Rectal smooth muscle tissue (tissue), 1 donor: ENCODE results near the gene SSTR1.

Experiments
- H3K27ac ChIP-seq: one replicate; pipeline ENCODE4 v1.7.0; 2013; ENCODE audit warnings: low read depth, low read length, inconsistent platforms
- H3K27me3 ChIP-seq: one replicate; pipeline ENCODE4 v1.7.0; 2013; ENCODE audit warnings: low read length; ENCODE audit not compliant: control insufficient read depth, insufficient read depth
- H3K36me3 ChIP-seq: one replicate; pipeline ENCODE4 v1.7.0; 2013; ENCODE audit warnings: low read length; ENCODE audit not compliant: control insufficient read depth, insufficient read depth
- H3K4me1 ChIP-seq: one replicate; pipeline ENCODE4 v1.7.0; 2013; ENCODE audit warnings: low read length; ENCODE audit not compliant: control insufficient read depth, insufficient read depth
- H3K4me3 ChIP-seq: one replicate; pipeline ENCODE4 v1.7.0; 2013; ENCODE audit warnings: low read length
- H3K9ac ChIP-seq: one replicate; pipeline ENCODE4 v1.7.0; 2013; ENCODE audit warnings: low read length

SSTR1 gene

DNA sequence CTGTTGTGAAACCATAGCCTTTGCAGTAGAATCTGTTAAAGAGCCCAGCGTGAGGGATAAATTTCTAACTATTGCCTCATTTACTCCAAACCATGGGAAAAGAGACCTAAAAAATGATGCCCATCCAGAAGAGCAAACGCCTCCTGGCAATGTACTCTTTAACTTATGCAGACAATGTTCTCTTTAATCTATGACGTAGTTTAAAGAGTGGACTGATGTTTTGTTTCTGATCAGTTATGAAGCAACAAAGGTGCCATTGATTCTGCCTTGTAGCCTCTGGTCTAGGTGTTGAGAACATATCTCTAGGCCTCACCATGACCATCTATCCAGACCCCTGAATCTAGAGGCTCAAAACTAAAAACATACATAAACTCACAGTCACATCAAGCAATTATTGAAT is 13.4 kb downstream of the SSTR1 start:
- Histone ChIP-seq H3K27ac (no peak overlapping the region), H3K27me3 (no peaks in the 10 kb centered on the region), H3K36me3 (no peaks in the 10 kb centered on the region), H3K9ac (no peak overlapping the region), H3K4me3 (no peak overlapping the region), H3K4me1 (no peaks in the 10 kb centered on the region)

GRCh38 chr14:38224338-38224737 is 16.6 kb downstream of the SSTR1 start:
- Histone ChIP-seq H3K36me3 (no peaks in the 10 kb centered on the region), H3K4me1 (no peaks in the 10 kb centered on the region), H3K27ac (no peak overlapping the region), H3K4me3 (no peak overlapping the region), H3K27me3 (no peaks in the 10 kb centered on the region), H3K9ac (no peak overlapping the region)

GRCh38 chr14:38225946-38226345 is 18.2 kb downstream of the SSTR1 start:
- no peaks in the 10 kb centered on the region for H3K36me3 ChIP-seq
- H3K27ac ChIP-seq: no peak overlapping the region
- H3K27me3 ChIP-seq: no peaks in the 10 kb centered on the region
- H3K4me3 ChIP-seq: no peak overlapping the region
- H3K4me1 ChIP-seq: no peaks in the 10 kb centered on the region
- no peak overlapping the region for H3K9ac ChIP-seq

DNA sequence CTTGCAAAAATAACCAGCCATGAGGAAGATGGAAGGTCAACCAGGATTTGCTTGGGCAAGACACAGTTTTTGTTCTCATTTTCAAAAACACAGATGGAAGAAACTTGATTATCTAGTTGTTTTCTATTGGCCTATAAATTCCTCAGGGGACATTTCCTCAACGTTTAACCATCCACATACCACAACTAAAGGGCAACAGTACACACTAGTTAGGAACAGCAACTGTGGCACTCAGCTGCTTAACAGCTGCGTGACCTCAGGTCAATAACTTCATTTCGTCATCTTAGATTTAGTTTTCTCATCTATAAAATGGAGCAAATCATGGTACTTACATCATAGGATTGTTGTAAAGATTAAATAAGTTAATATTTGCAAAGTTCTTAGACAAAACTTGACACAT is 18.7 kb downstream of the SSTR1 start:
- Histone ChIP-seq H3K4me3 (no peak overlapping the region), H3K27me3 (no peaks in the 10 kb centered on the region), H3K4me1 (no peaks in the 10 kb centered on the region), H3K27ac (no peak overlapping the region), H3K36me3 (no peaks in the 10 kb centered on the region), H3K9ac (no peak overlapping the region)

DNA sequence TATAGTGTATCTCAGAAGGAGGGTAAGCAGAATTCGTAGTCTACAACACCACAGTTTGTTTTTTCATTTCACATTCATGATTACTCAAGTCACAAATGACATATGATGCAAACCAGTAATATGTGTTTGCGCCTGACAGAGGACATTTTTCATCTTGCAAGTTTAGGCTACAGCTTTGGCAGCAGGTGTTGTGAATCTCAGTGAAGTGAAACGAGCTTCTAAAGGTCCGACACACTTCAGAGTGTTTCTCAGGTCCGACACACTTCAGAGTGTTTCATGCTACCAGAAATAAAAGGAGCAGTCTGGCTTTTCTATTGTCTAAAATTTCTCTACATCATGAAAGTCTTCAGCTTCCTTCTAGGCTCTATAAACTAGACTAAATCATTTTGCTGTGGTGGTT is 25.5 kb downstream of the SSTR1 start:
- no peaks in the 10 kb centered on the region for H3K36me3 ChIP-seq
- no peaks in the 10 kb centered on the region for H3K27me3 ChIP-seq
- no peak overlapping the region for H3K9ac ChIP-seq
- no peak overlapping the region for H3K4me3 ChIP-seq
- no peak overlapping the region for H3K27ac ChIP-seq
- no peaks in the 10 kb centered on the region for H3K4me1 ChIP-seq

- Histone ChIP-seq H3K27ac (no peak overlapping the region), H3K36me3 (no peaks in the 10 kb centered on the region), H3K4me1 (no peaks in the 10 kb centered on the region), H3K4me3 (no peak overlapping the region), H3K27me3 (no peaks in the 10 kb centered on the region), H3K9ac (no peak overlapping the region)
Measured at GRCh38 chr14:38238332-38238731, 30.6 kb downstream of the SSTR1 start.

GRCh38 chr14:38238878-38239277 is 31.2 kb downstream of the SSTR1 start:
- no peak overlapping the region for H3K4me3 ChIP-seq
- H3K36me3 ChIP-seq: no peaks in the 10 kb centered on the region
- H3K27me3 ChIP-seq: no peaks in the 10 kb centered on the region

GRCh38 chr14:38243696-38244240 is 36.1 kb downstream of the SSTR1 start:
- Histone ChIP-seq H3K27me3 (no peaks in the 10 kb centered on the region), H3K4me1 (no peaks in the 10 kb centered on the region), H3K36me3 (no peaks in the 10 kb centered on the region), H3K4me3 (no peak overlapping the region), H3K9ac (no peak overlapping the region), H3K27ac (no peak overlapping the region)

More at GRCh38 chr14:38238878-38239277, 31.2 kb downstream of the SSTR1 start:
- Histone ChIP-seq H3K9ac (no peak overlapping the region), H3K4me1 (no peaks in the 10 kb centered on the region), H3K27ac (no peak overlapping the region)

- H3K27ac ChIP-seq: no peak overlapping the region
- H3K27me3 ChIP-seq: no peaks in the 10 kb centered on the region
- H3K9ac ChIP-seq: no peak overlapping the region
- no peak overlapping the region for H3K4me3 ChIP-seq
- no peaks in the 10 kb centered on the region for H3K36me3 ChIP-seq
- no peaks in the 10 kb centered on the region for H3K4me1 ChIP-seq
Measured at GRCh38 chr14:38248321-38249028, 40.8 kb downstream of the SSTR1 start.

DNA sequence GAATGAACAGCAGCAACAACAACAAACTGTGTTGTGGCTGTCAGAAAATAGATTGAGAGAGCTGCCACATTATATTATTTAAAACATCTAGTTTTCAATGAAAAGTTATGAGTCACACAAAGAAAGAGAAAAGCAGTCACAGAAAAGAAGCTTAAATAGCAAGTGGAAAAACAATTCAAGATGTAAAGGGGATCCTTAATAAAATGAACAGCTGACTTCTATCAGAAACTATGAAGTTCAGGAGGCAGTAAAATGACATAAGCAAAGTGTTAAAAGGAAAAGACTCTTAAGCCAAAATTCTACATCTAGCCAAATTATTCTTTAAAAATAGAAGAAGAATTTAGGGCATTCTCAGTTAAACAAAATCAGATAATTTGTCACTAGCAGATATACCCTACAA is 42.6 kb downstream of the SSTR1 start:
- H3K4me3 ChIP-seq: no peak overlapping the region
- peaks cover 5% of the 10 kb centered on the region for H3K27me3 ChIP-seq
- H3K27ac ChIP-seq: no peak overlapping the region
- no peak overlapping the region for H3K9ac ChIP-seq
- H3K36me3 ChIP-seq: no peaks in the 10 kb centered on the region
- H3K4me1 ChIP-seq: no peaks in the 10 kb centered on the region

- H3K27ac ChIP-seq: no peak overlapping the region
- H3K9ac ChIP-seq: no peak overlapping the region
- no peak overlapping the region for H3K4me3 ChIP-seq
- H3K4me1 ChIP-seq: no peaks in the 10 kb centered on the region
- H3K36me3 ChIP-seq: no peaks in the 10 kb centered on the region
- H3K27me3 ChIP-seq: peaks cover 8% of the 10 kb centered on the region
Measured at GRCh38 chr14:38252066-38252710, 44.5 kb downstream of the SSTR1 start.

DNA sequence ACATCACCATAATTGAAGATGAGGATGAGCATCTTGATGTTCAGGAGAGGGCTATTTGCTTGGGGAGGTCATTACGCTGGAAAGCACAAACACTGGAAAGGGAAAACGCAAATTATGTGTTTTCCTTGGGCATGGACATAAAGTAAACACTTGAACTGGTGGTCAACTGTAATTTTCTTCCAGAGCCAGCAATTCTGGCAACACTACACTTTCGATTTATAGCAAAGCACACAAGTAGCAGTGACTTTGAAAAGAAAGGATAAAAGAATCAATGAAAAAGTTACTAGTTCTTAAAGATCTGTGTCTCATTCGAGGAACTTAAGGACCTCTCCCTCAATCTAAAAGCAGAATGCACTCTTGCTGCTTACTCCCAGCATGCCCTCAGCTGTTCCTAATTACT is 46.0 kb downstream of the SSTR1 start:
- Histone ChIP-seq H3K4me1 (no peaks in the 10 kb centered on the region), H3K27ac (no peak overlapping the region), H3K4me3 (no peak overlapping the region), H3K36me3 (no peaks in the 10 kb centered on the region), H3K27me3 (peaks cover 8% of the 10 kb centered on the region), H3K9ac (no peak overlapping the region)
